ENCODE measurements around the gene RNF150. TPM values are rescaled to one million over a fixed set of nuclear protein-coding genes. Genes with fewer than 3 reads are reported as not detected.

Gene RNF150
- total RNA-seq (not detected), polyA plus RNA-seq (not detected)

- DNase-seq, result peak in 2 of 5 donors; percentile 0 to 5
- ChIA-PET POLR2A (ENCODE audit: partially characterized antibody) (no interaction called here), CTCF (ENCODE audit: partially characterized antibody) (no interaction called here)
- H3K27ac Mint-ChIP-seq, result peak within 1 kb of the TSS in 1 of 7 donors; percentile 9
- Histone ChIP-seq H3K4me3 (ENCODE audit: low read length in 2 of 2) (peak within 1 kb of the TSS in 1 of 2 donors; percentile 9), H3K27me3 (ENCODE audit: insufficient read depth, low read length) (no peaks in the 10 kb centered on the region), H3K27ac (ENCODE audit: low read depth, low read length) (no peak within 1 kb of the TSS), H3K4me1 (ENCODE audit: insufficient read depth, low read length) (peaks cover 8% of the 10 kb centered on the region), H3K9me3 (ENCODE audit: control insufficient read depth in 1 of 2, low read length in 2 of 2) (no peaks in the 10 kb centered on the region), H3K36me3 (ENCODE audit: insufficient read depth, low read length) (no peaks in the 10 kb centered on the region)
- H3K36me3 Mint-ChIP-seq, result no peaks in the 10 kb centered on the region
- peaks cover 0 to 2% (median 0%) of the 10 kb centered on the region in 8 donors for H3K9me3 Mint-ChIP-seq
- peaks cover 46 to 55% of the 10 kb centered on the region in 2 donors for H3K27me3 Mint-ChIP-seq
- intact Hi-C loops (cut with micrococcal nuclease), result loop anchor here (5.0 kb wide), 1 partner anchor 271 kb away; no protein-coding TSS in a partner anchor
- H3K4me3 Mint-ChIP-seq, result peak within 1 kb of the TSS; percentile 80 to 93 (median 87)
- peaks cover 7 to 14% (median 10%) of the 10 kb centered on the region in 4 donors for H3K4me1 Mint-ChIP-seq
These were observed at the start of gene RNF150 for GRCh38 chr4:141133146-141133998. Gene RNF150 (minus strand): TSS chr4:141133469.

- no peaks in the 10 kb centered on the region for H3K36me3 ChIP-seq (ENCODE audit: insufficient read depth, low read length)
- no peaks in the 10 kb centered on the region for H3K27me3 ChIP-seq (ENCODE audit: insufficient read depth, low read length)
- no peaks in the 10 kb centered on the region for H3K4me1 ChIP-seq (ENCODE audit: insufficient read depth, low read length)
- Mint-ChIP-seq H3K27me3 (peaks cover 10 to 16% of the 10 kb centered on the region in 2 donors), H3K9me3 (peaks cover 0 to 4% (median under 1%) of the 10 kb centered on the region in 8 donors), H3K36me3 (no peaks in the 10 kb centered on the region), H3K4me3 (no peak overlapping the region), H3K27ac (no peak overlapping the region), H3K4me1 (no peaks in the 10 kb centered on the region)
- no peak overlapping the region for H3K4me3 ChIP-seq (ENCODE audit: low read length in 2 of 2)
- ChIA-PET CTCF (ENCODE audit: partially characterized antibody) (no interaction called here), POLR2A (ENCODE audit: partially characterized antibody) (no interaction called here)
- no peak for DNase-seq
- intact Hi-C loops (cut with micrococcal nuclease), result no loop called here
- no peaks in the 10 kb centered on the region for H3K9me3 ChIP-seq (ENCODE audit: control insufficient read depth in 1 of 2, low read length in 2 of 2)
- H3K27ac ChIP-seq (ENCODE audit: low read depth, low read length), result no peak overlapping the region
These were observed 47.9 kb upstream of the RNF150 start for GRCh38 chr4:141180991-141181761.

GRCh38 chr4:141179474-141180373, 46.5 kb upstream of the RNF150 start:
- no peak overlapping the region for H3K27ac ChIP-seq (ENCODE audit: low read depth, low read length)
- ChIA-PET POLR2A (ENCODE audit: partially characterized antibody) (no interaction called here), CTCF (ENCODE audit: partially characterized antibody) (no interaction called here)
- H3K4me3 Mint-ChIP-seq, result no peak overlapping the region
- intact Hi-C loops (cut with micrococcal nuclease), result no loop called here
- no peak for DNase-seq
- no peaks in the 10 kb centered on the region for H3K36me3 Mint-ChIP-seq
- H3K27me3 Mint-ChIP-seq, result peaks cover 9 to 12% of the 10 kb centered on the region in 2 donors
- no peaks in the 10 kb centered on the region for H3K4me1 ChIP-seq (ENCODE audit: insufficient read depth, low read length)
- H3K9me3 ChIP-seq (ENCODE audit: control insufficient read depth in 1 of 2, low read length in 2 of 2), result no peaks in the 10 kb centered on the region
- H3K4me3 ChIP-seq (ENCODE audit: low read length in 2 of 2), result no peak overlapping the region
- H3K9me3 Mint-ChIP-seq, result peaks cover 0 to 7% (median under 1%) of the 10 kb centered on the region in 8 donors
- no peaks in the 10 kb centered on the region for H3K4me1 Mint-ChIP-seq
- H3K27me3 ChIP-seq (ENCODE audit: insufficient read depth, low read length), result no peaks in the 10 kb centered on the region
- no peaks in the 10 kb centered on the region for H3K36me3 ChIP-seq (ENCODE audit: insufficient read depth, low read length)
- no peak overlapping the region for H3K27ac Mint-ChIP-seq

- no peak for DNase-seq
- POLR2A ChIA-PET (ENCODE audit: partially characterized antibody), result no interaction called here
- Histone ChIP-seq H3K4me1 (ENCODE audit: insufficient read depth, low read length) (no peaks in the 10 kb centered on the region), H3K27ac (ENCODE audit: low read depth, low read length) (no peak overlapping the region), H3K9me3 (ENCODE audit: control insufficient read depth in 1 of 2, low read length in 2 of 2) (no peaks in the 10 kb centered on the region), H3K4me3 (ENCODE audit: low read length in 2 of 2) (no peak overlapping the region), H3K36me3 (ENCODE audit: insufficient read depth, low read length) (no peaks in the 10 kb centered on the region), H3K27me3 (ENCODE audit: insufficient read depth, low read length) (no peaks in the 10 kb centered on the region)
- H3K4me1 Mint-ChIP-seq, result no peaks in the 10 kb centered on the region
- no peaks in the 10 kb centered on the region for H3K36me3 Mint-ChIP-seq
- intact Hi-C loops (cut with micrococcal nuclease), result no loop called here
- no peak overlapping the region for H3K27ac Mint-ChIP-seq
- H3K9me3 Mint-ChIP-seq, result peaks cover 0 to 3% (median 0%) of the 10 kb centered on the region in 8 donors
- no peak overlapping the region for H3K4me3 Mint-ChIP-seq
- peaks cover 9% of the 10 kb centered on the region in 2 donors for H3K27me3 Mint-ChIP-seq
- CTCF ChIA-PET (ENCODE audit: partially characterized antibody), result no interaction called here
These were observed 43.9 kb upstream of the RNF150 start for GRCh38 chr4:141177171-141177570.

GRCh38 chr4:141174457-141174856, 41.2 kb upstream of the RNF150 start:
- no peak for DNase-seq
- H3K9me3 Mint-ChIP-seq, result peaks cover 0 to 3% (median 0%) of the 10 kb centered on the region in 8 donors

GRCh38 chr4:141170671-141171070, 37.4 kb upstream of the RNF150 start:
- no peaks in the 10 kb centered on the region for H3K36me3 Mint-ChIP-seq
- POLR2A ChIA-PET (ENCODE audit: partially characterized antibody), result no interaction called here
- Histone ChIP-seq H3K27me3 (ENCODE audit: insufficient read depth, low read length) (no peaks in the 10 kb centered on the region), H3K4me1 (ENCODE audit: insufficient read depth, low read length) (no peaks in the 10 kb centered on the region), H3K36me3 (ENCODE audit: insufficient read depth, low read length) (no peaks in the 10 kb centered on the region), H3K4me3 (ENCODE audit: low read length in 2 of 2) (no peak overlapping the region), H3K27ac (ENCODE audit: low read depth, low read length) (no peak overlapping the region), H3K9me3 (ENCODE audit: control insufficient read depth in 1 of 2, low read length in 2 of 2) (no peaks in the 10 kb centered on the region)
- H3K27me3 Mint-ChIP-seq, result peaks cover 1 to 10% of the 10 kb centered on the region in 2 donors
- H3K4me3 Mint-ChIP-seq, result no peak overlapping the region
- CTCF ChIA-PET (ENCODE audit: partially characterized antibody), result no interaction called here
- intact Hi-C loops (cut with micrococcal nuclease), result no loop called here
- no peak for DNase-seq
- no peaks in the 10 kb centered on the region for H3K4me1 Mint-ChIP-seq
- peaks cover 0 to 3% (median 0%) of the 10 kb centered on the region in 8 donors for H3K9me3 Mint-ChIP-seq
- H3K27ac Mint-ChIP-seq, result no peak overlapping the region

More at GRCh38 chr4:141174457-141174856, 41.2 kb upstream of the RNF150 start:
- Histone ChIP-seq H3K27me3 (ENCODE audit: insufficient read depth, low read length) (no peaks in the 10 kb centered on the region), H3K27ac (ENCODE audit: low read depth, low read length) (no peak overlapping the region), H3K9me3 (ENCODE audit: control insufficient read depth in 1 of 2, low read length in 2 of 2) (no peaks in the 10 kb centered on the region), H3K4me3 (ENCODE audit: low read length in 2 of 2) (no peak overlapping the region), H3K36me3 (ENCODE audit: insufficient read depth, low read length) (no peaks in the 10 kb centered on the region), H3K4me1 (ENCODE audit: insufficient read depth, low read length) (no peaks in the 10 kb centered on the region)
- Mint-ChIP-seq H3K36me3 (no peaks in the 10 kb centered on the region), H3K4me1 (no peaks in the 10 kb centered on the region), H3K27ac (no peak overlapping the region), H3K27me3 (peaks cover 3 to 5% of the 10 kb centered on the region in 2 donors), H3K4me3 (no peak overlapping the region)
- intact Hi-C loops (cut with micrococcal nuclease), result no loop called here
- POLR2A ChIA-PET (ENCODE audit: partially characterized antibody), result no interaction called here
- CTCF ChIA-PET (ENCODE audit: partially characterized antibody), result no interaction called here
